PC-9 (cell line): Measurements from ENCODE around the gene ADCY4.

Experiments
- EZH2 ChIP-seq: fragments of 200-600 bp; sonication (generic); IDR thresholded peaks from 2 replicates; pipeline ENCODE4 v1.8.0; 2017; ENCODE audit warnings: antibody characterized with exemption, low read depth
- TF ChIP-seq, protein P1 (sequence below): fragments of 200-600 bp; sonication (generic); conservative IDR thresholded peaks from 2 replicates; pipeline ENCODE4 v1.6.1; 2017; ENCODE audit warnings: mixed run types, antibody characterized with exemption, mild to moderate bottlenecking, moderate library complexity

DNA sequence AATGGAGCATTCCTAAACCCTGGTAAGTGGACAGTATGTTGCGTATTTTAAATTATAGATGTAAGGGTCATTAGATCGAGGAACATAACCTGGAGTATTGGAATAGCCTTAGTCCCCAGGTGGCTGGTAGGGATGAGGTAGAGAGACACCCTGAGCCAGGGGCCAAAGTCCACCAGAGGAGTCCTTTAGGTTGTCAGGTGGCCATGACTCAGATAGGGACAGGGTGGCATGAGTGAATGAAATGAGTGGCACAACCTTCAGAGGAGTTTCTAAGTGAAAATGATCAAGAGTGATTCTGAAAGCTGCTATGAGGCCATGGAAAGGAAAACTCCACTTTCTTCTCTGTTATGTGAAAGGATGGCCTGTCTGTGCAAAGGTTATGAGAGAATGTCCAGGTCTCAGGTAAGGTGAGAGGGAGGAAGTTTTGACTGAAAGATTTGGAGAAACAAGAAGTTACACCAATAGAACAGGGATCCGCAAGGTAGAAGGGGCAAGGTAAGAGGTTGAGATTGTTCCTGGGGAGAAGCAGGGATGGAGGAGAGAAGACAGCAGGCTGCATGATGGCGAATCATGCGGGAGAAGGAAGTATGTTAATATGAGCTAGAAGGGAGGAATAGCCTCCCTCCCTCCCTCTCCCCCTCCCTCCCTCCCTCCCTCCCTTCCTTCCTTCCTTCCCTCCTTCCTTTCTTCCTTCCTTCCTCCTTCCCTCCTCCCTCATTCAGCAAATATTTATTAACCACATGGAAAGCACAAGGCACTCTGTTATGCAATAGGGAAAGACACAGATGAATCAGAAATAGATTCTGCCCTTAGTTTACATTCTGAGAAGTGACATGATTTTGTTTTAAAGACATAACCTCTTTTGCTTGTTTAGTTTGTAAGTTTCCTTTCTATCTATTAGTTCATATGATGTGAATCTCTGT, 18.9 kb upstream of the ADCY4 start:
- TF ChIP-seq, protein P1, sequence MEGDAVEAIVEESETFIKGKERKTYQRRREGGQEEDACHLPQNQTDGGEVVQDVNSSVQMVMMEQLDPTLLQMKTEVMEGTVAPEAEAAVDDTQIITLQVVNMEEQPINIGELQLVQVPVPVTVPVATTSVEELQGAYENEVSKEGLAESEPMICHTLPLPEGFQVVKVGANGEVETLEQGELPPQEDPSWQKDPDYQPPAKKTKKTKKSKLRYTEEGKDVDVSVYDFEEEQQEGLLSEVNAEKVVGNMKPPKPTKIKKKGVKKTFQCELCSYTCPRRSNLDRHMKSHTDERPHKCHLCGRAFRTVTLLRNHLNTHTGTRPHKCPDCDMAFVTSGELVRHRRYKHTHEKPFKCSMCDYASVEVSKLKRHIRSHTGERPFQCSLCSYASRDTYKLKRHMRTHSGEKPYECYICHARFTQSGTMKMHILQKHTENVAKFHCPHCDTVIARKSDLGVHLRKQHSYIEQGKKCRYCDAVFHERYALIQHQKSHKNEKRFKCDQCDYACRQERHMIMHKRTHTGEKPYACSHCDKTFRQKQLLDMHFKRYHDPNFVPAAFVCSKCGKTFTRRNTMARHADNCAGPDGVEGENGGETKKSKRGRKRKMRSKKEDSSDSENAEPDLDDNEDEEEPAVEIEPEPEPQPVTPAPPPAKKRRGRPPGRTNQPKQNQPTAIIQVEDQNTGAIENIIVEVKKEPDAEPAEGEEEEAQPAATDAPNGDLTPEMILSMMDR, result no peak
- TF ChIP-seq EZH2, result no peak
